ENCODE data around the gene AGFG1.

Gene AGFG1

GRCh38 chr2:227485429-227485828 lies 13.5 kb downstream of the AGFG1 start:
- no peak overlapping the region for H3K4me3 ChIP-seq (ENCODE audit: low read depth in 1 of 2, low read length in 1 of 2)
- H3K36me3 ChIP-seq, result no peaks in the 10 kb centered on the region
- H3K4me1 ChIP-seq (ENCODE audit: control insufficient read depth in 1 of 2, insufficient read depth in 1 of 2, low read depth in 1 of 2, low read length in 1 of 2), result peaks cover 36 to 42% of the 10 kb centered on the region in 2 experiments
- no peaks in the 10 kb centered on the region for H3K9me3 ChIP-seq
- TF ChIP-seq, protein P1, sequence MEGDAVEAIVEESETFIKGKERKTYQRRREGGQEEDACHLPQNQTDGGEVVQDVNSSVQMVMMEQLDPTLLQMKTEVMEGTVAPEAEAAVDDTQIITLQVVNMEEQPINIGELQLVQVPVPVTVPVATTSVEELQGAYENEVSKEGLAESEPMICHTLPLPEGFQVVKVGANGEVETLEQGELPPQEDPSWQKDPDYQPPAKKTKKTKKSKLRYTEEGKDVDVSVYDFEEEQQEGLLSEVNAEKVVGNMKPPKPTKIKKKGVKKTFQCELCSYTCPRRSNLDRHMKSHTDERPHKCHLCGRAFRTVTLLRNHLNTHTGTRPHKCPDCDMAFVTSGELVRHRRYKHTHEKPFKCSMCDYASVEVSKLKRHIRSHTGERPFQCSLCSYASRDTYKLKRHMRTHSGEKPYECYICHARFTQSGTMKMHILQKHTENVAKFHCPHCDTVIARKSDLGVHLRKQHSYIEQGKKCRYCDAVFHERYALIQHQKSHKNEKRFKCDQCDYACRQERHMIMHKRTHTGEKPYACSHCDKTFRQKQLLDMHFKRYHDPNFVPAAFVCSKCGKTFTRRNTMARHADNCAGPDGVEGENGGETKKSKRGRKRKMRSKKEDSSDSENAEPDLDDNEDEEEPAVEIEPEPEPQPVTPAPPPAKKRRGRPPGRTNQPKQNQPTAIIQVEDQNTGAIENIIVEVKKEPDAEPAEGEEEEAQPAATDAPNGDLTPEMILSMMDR (IDR thresholded peaks at IDR 0.05), result no peak
- no peak overlapping the region for H3K27ac ChIP-seq
- no peaks in the 10 kb centered on the region for H3K27me3 ChIP-seq

GRCh38 chr2:227486688-227487087 lies 14.7 kb downstream of the AGFG1 start:
- TF ChIP-seq, protein P1 (IDR thresholded peaks at IDR 0.05), result no peak
- H3K36me3 ChIP-seq, result no peaks in the 10 kb centered on the region
- H3K4me3 ChIP-seq (ENCODE audit: low read depth in 1 of 2, low read length in 1 of 2), result no peak overlapping the region
- no peaks in the 10 kb centered on the region for H3K9me3 ChIP-seq
- H3K27ac ChIP-seq, result no peak overlapping the region
- H3K4me1 ChIP-seq (ENCODE audit: control insufficient read depth in 1 of 2, insufficient read depth in 1 of 2, low read depth in 1 of 2, low read length in 1 of 2), result peaks cover 42 to 51% of the 10 kb centered on the region in 2 experiments
- no peaks in the 10 kb centered on the region for H3K27me3 ChIP-seq

DNA sequence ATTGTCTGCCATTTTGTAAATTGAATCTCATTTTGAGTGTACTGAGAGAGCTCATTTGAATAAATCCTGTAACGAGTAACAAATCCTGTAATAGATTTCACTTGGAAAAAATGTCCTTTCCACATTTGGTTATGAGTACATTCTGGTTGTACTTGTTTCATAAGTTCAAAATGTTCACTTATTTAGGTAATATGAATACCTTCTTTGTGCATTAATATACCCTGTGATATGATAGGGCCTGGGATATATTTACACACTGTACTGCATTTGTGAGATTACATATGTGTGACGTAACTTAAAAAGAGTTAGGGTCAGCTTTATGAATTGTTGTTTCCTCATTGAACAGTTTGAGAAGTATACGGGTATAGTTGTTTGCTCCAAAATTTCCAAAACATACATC lies 16.1 kb downstream of the AGFG1 start:
- peaks cover 51 to 57% of the 10 kb centered on the region in 2 experiments for H3K4me1 ChIP-seq (ENCODE audit: control insufficient read depth in 1 of 2, insufficient read depth in 1 of 2, low read depth in 1 of 2, low read length in 1 of 2)
- TF ChIP-seq, protein P1 (IDR thresholded peaks at IDR 0.05), result no peak
- H3K9me3 ChIP-seq, result no peaks in the 10 kb centered on the region
- no peak overlapping the region for H3K4me3 ChIP-seq (ENCODE audit: low read depth in 1 of 2, low read length in 1 of 2)
- H3K36me3 ChIP-seq, result no peaks in the 10 kb centered on the region
- H3K27me3 ChIP-seq, result no peaks in the 10 kb centered on the region
- H3K27ac ChIP-seq, result peak overlapping the region; percentile 79

DNA sequence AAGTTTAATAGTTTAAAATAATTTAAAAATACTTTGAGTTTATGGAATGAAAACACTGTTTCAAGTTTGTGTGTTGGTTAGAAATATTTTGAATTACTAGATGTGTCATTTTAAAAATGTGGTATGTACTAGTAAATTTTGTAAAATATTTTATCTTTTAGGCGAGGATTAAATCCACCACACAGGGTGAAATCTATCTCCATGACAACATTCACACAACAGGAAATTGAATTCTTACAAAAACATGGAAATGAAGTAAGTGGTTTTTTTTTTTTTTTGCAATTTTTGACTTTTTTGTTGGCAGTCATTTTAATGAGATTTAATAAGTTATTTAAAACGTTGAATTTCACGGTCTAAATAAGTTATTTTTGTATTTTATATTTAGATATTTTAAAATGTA lies 19.4 kb downstream of the AGFG1 start:
- Histone ChIP-seq H3K9me3 (no peaks in the 10 kb centered on the region), H3K36me3 (no peaks in the 10 kb centered on the region), H3K27ac (peak overlapping the region; percentile 28), H3K27me3 (no peaks in the 10 kb centered on the region), H3K4me3 (ENCODE audit: low read depth in 1 of 2, low read length in 1 of 2) (no peak overlapping the region), H3K4me1 (ENCODE audit: control insufficient read depth in 1 of 2, insufficient read depth in 1 of 2, low read depth in 1 of 2, low read length in 1 of 2) (peaks cover 64 to 70% of the 10 kb centered on the region in 2 experiments)
- TF ChIP-seq, protein P1 (IDR thresholded peaks at IDR 0.05), result no peak

DNA sequence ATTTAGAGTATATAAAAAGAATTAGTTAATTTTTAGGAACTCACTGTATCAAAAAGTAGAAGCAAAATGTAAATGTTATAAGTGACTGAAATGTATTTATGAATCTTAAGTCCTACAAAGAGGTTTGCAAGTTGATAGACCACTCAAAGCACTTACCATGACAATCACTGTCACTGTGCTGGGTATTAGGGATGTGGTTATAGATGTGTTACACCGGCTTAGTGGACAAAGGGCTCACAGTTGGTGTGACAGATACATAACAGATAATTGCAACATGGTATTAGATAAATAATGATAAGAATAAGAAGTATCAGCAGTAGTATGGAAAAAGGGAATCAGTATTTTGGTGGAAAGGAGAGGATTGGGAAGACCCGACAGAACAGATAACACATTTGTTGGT lies 21.6 kb downstream of the AGFG1 start:
- H3K4me1 ChIP-seq (ENCODE audit: control insufficient read depth in 1 of 2, insufficient read depth in 1 of 2, low read depth in 1 of 2, low read length in 1 of 2), result peaks cover 53% of the 10 kb centered on the region in 2 experiments
- H3K9me3 ChIP-seq, result no peaks in the 10 kb centered on the region
- no peak overlapping the region for H3K4me3 ChIP-seq (ENCODE audit: low read depth in 1 of 2, low read length in 1 of 2)
- no peaks in the 10 kb centered on the region for H3K36me3 ChIP-seq
- H3K27ac ChIP-seq, result peak overlapping the region; percentile 40
- H3K27me3 ChIP-seq, result no peaks in the 10 kb centered on the region
- TF ChIP-seq, protein P1 (IDR thresholded peaks at IDR 0.05), result no peak

DNA sequence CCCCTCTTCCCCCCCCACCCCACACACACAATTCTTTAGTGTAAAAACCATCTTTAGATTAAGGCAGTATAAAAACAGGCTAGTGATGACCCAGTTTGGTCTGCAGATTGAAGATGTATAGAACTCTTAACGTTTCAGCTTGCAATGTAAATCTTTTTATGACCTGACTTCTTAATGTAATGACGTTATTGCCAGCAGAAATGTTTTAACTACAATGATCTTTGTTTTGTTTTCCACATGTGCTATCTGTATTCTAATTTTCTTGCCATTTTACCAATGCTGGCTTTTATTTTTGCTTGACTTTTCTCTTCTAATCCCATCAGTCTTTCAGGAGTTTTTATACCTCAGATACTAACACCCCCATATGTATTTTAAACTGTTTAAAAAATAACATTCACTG lies 25.2 kb downstream of the AGFG1 start:
- TF ChIP-seq, protein P1 (IDR thresholded peaks at IDR 0.05), result no peak
- H3K27me3 ChIP-seq, result no peaks in the 10 kb centered on the region
- no peak overlapping the region for H3K27ac ChIP-seq
- H3K4me1 ChIP-seq (ENCODE audit: control insufficient read depth in 1 of 2, insufficient read depth in 1 of 2, low read depth in 1 of 2, low read length in 1 of 2), result peaks cover 18 to 24% of the 10 kb centered on the region in 2 experiments
- H3K4me3 ChIP-seq (ENCODE audit: low read depth in 1 of 2, low read length in 1 of 2), result no peak overlapping the region
- no peaks in the 10 kb centered on the region for H3K36me3 ChIP-seq
- no peaks in the 10 kb centered on the region for H3K9me3 ChIP-seq

Measured in neutrophil (primary cell).